Effector memory CD8-positive, alpha-beta T cell (primary cell): ENCODE results near the gene MGRN1.

Experiments
- ATAC-seq: fragments of 150-1000 bp; cut with Tn5 transposase; replicated peaks from 2 replicates; pipeline ENCODE4 v1.10.0; 2021; ENCODE audit warnings: mild to moderate bottlenecking, moderate library complexity
- DNase-seq, 3 experiments: peaks; one replicate each; pipeline ENCODE4 v3.0.0; 2021
- H3K27ac Mint-ChIP-seq, 2 donors: one replicate each; pipeline ENCODE4 v1.8.0; 2022; ENCODE audit warnings: mild to moderate bottlenecking in 2 of 2, mixed read lengths in 2 of 2, moderate library complexity in 2 of 2
- H3K27me3 Mint-ChIP-seq, 2 donors: one replicate each; pipeline ENCODE4 v1.8.0; 2022; ENCODE audit warnings: mixed read lengths in 2 of 2
- H3K36me3 Mint-ChIP-seq: one replicate; pipeline ENCODE4 v1.8.0; 2022; ENCODE audit warnings: mild to moderate bottlenecking, moderate library complexity, mixed read lengths; ENCODE audit not compliant: insufficient read depth
- H3K4me1 Mint-ChIP-seq, 2 donors: one replicate each; pipeline ENCODE4 v1.8.0; 2022; ENCODE audit warnings: low read depth in 2 of 2, mixed read lengths in 2 of 2
- H3K4me3 Mint-ChIP-seq, 2 donors: one replicate each; pipeline ENCODE4 v1.8.0; 2022; ENCODE audit warnings: mild to moderate bottlenecking in 2 of 2, mixed read lengths in 2 of 2, moderate library complexity in 2 of 2
- H3K9me3 Mint-ChIP-seq, 2 donors: one replicate each; pipeline ENCODE4 v1.8.0; 2022; ENCODE audit warnings: mixed read lengths in 2 of 2

The MGRN1 gene

DNA sequence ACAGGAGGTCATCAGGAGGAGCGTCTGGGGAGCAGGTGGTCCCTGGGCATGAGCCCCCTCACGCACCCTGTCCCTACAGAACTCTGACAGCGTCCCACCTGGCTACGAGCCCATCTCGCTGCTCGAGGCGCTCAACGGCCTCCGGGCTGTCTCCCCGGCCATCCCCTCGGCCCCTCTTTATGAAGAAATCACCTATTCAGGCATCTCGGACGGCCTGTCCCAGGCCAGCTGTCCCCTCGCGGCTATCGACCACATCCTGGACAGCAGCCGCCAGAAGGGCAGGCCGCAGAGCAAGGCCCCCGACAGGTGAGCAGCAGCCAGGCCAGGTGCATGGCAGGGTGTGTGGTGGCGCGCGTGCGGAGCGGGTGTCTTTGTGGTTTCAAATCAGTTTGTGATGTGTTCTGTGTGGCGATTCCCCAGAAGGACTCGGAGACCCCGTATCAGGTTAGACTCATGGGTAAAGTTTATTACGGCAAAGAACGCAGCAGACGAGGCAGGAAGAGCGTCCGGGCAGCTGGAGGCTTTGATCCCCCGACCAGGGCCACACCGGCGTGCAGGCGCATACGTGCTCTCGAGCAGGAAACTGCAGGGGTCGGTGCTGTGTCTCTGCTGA, 57.0 kb downstream of the MGRN1 start:
- H3K27me3 Mint-ChIP-seq = no peaks in the 10 kb centered on the region
- H3K4me3 Mint-ChIP-seq = no peak overlapping the region
- DNase-seq = no peak
- no peak for ATAC-seq
- H3K4me1 Mint-ChIP-seq = peaks cover 8 to 13% of the 10 kb centered on the region in 2 donors
- peaks cover 18% of the 10 kb centered on the region for H3K36me3 Mint-ChIP-seq
- no peaks in the 10 kb centered on the region for H3K9me3 Mint-ChIP-seq
- peak overlapping the region in 1 of 2 donors; percentile 77 for H3K27ac Mint-ChIP-seq

- Mint-ChIP-seq H3K27ac (peak overlapping the region in 1 of 2 donors; percentile 32), H3K4me3 (no peak overlapping the region), H3K27me3 (no peaks in the 10 kb centered on the region), H3K4me1 (peaks cover 3 to 8% of the 10 kb centered on the region in 2 donors), H3K9me3 (no peaks in the 10 kb centered on the region), H3K36me3 (peaks cover 13% of the 10 kb centered on the region)
- ATAC-seq = peak; percentile 16
- no peak for DNase-seq
These were observed 57.5 kb downstream of the MGRN1 start for GRCh38 chr16:4682084-4682591.

- DNase-seq (no peak), ATAC-seq (peak; percentile 40)
- H3K36me3 Mint-ChIP-seq = peaks cover 17% of the 10 kb centered on the region
- peaks cover 3 to 7% of the 10 kb centered on the region in 2 donors for H3K4me1 Mint-ChIP-seq
- no peak overlapping the region for H3K4me3 Mint-ChIP-seq
- no peaks in the 10 kb centered on the region for H3K9me3 Mint-ChIP-seq
- peak overlapping the region in 1 of 2 donors; percentile 46 for H3K27ac Mint-ChIP-seq
- H3K27me3 Mint-ChIP-seq = no peaks in the 10 kb centered on the region
These were observed 58.1 kb downstream of the MGRN1 start for GRCh38 chr16:4682616-4683254.

GRCh38 chr16:4683255-4684057, 58.8 kb downstream of the MGRN1 start:
- H3K4me3 Mint-ChIP-seq = no peak overlapping the region
- no peaks in the 10 kb centered on the region for H3K4me1 Mint-ChIP-seq
- peak overlapping the region in 1 of 2 donors; percentile 46 for H3K27ac Mint-ChIP-seq

GRCh38 chr16:4684058-4684715, 59.6 kb downstream of the MGRN1 start:
- Mint-ChIP-seq H3K4me3 (no peak overlapping the region), H3K27me3 (no peaks in the 10 kb centered on the region), H3K9me3 (no peaks in the 10 kb centered on the region), H3K36me3 (peaks cover 17% of the 10 kb centered on the region), H3K27ac (peak overlapping the region in 1 of 2 donors; percentile 29), H3K4me1 (no peaks in the 10 kb centered on the region)
- no peak for ATAC-seq
- no peak for DNase-seq

More at GRCh38 chr16:4683255-4684057, 58.8 kb downstream of the MGRN1 start:
- Mint-ChIP-seq H3K27me3 (no peaks in the 10 kb centered on the region), H3K9me3 (no peaks in the 10 kb centered on the region), H3K36me3 (peaks cover 17% of the 10 kb centered on the region)
- ATAC-seq = no peak
- no peak for DNase-seq

DNA sequence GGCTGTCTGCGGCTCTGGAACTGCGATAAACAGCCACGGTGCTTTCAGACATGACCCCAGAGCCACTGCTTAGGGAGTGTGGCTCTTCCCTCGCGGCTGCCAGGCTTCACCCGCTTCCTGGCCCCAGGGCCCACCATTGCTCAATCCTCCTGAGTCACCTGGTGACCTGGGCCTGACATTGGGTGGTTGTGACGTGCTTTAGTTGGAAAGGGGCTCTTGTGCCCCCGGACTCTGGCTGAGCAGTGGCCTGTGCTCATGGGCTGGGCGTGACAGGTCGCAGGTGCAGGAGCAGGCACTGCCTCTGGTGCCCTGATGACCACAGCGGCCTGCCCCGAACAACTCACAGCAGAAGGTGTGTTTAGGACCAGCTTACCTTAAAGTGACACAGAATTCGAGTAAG, 60.1 kb downstream of the MGRN1 start:
- peaks cover 20% of the 10 kb centered on the region for H3K36me3 Mint-ChIP-seq
- DNase-seq (no peak), ATAC-seq (no peak)
- H3K4me3 Mint-ChIP-seq = no peak overlapping the region
- H3K9me3 Mint-ChIP-seq = no peaks in the 10 kb centered on the region
- no peaks in the 10 kb centered on the region for H3K4me1 Mint-ChIP-seq
- peak overlapping the region in 1 of 2 donors; percentile 29 for H3K27ac Mint-ChIP-seq
- no peaks in the 10 kb centered on the region for H3K27me3 Mint-ChIP-seq

DNA sequence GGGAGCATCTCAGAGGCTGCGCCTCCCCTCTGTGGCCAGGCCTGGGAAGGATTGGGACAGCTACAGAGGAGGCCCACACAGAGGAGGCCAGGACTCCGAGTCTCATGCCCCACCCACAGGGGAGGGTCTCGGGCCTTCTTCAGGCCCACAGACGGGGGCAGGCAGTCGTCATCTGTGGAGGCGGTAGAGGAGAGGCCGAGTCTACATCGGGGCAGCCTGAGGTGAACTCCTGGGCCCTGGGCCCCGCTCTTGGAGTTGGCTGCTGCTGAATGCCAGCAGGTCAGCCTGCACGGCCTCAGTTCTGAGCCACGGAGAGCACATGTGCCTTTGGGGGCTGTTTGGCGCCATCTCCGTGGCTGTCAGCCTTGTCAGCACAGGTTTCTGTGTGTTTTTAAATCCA, 60.7 kb downstream of the MGRN1 start:
- ATAC-seq = no peak
- H3K4me3 Mint-ChIP-seq = no peak overlapping the region
- no peaks in the 10 kb centered on the region for H3K27me3 Mint-ChIP-seq
- no peaks in the 10 kb centered on the region for H3K9me3 Mint-ChIP-seq
- no peaks in the 10 kb centered on the region for H3K4me1 Mint-ChIP-seq
- H3K27ac Mint-ChIP-seq = peak overlapping the region in 1 of 2 donors; percentile 29
- DNase-seq = no peak
- peaks cover 23% of the 10 kb centered on the region for H3K36me3 Mint-ChIP-seq

GRCh38 chr16:4685776-4686496, 61.3 kb downstream of the MGRN1 start:
- Mint-ChIP-seq H3K9me3 (no peaks in the 10 kb centered on the region), H3K4me1 (no peaks in the 10 kb centered on the region), H3K27ac (no peak overlapping the region), H3K4me3 (no peak overlapping the region), H3K27me3 (no peaks in the 10 kb centered on the region), H3K36me3 (peaks cover 23% of the 10 kb centered on the region)
- DNase-seq (no peak), ATAC-seq (no peak)

- H3K27me3 Mint-ChIP-seq = no peaks in the 10 kb centered on the region
- H3K36me3 Mint-ChIP-seq = peaks cover 18% of the 10 kb centered on the region
- peaks cover 3 to 4% of the 10 kb centered on the region in 2 donors for H3K4me1 Mint-ChIP-seq
- H3K9me3 Mint-ChIP-seq = no peaks in the 10 kb centered on the region
- H3K27ac Mint-ChIP-seq = peak overlapping the region in 1 of 2 donors; percentile 22
- no peak for ATAC-seq
- no peak overlapping the region for H3K4me3 Mint-ChIP-seq
- DNase-seq = no peak
These were observed 62.0 kb downstream of the MGRN1 start for GRCh38 chr16:4686497-4687210.

DNA sequence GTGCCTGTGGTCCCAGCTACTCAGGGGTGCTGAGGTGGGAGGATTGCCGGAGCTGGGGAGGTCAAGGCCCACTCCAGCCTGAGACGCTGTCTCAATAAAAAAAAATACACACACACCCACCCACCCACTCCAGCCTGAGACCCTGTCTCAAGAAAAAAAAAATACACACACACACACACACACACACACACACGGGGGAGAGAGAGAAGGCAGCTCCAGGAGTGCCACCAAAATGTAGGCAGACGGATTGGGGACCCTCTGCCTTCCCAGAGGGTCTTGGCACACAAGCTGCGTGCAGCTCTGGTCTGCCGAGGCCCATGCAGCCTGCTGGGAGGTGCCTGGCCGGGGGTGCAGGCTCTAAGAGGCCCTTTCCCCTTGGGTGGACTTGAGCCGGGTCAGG, 62.8 kb downstream of the MGRN1 start:
- H3K4me1 Mint-ChIP-seq = peaks cover 6% of the 10 kb centered on the region in 2 donors
- no peak overlapping the region for H3K4me3 Mint-ChIP-seq
- peak overlapping the region; percentile 22 to 68 for H3K27ac Mint-ChIP-seq
- H3K36me3 Mint-ChIP-seq = peaks cover 17% of the 10 kb centered on the region
- ATAC-seq = no peak
- no peaks in the 10 kb centered on the region for H3K9me3 Mint-ChIP-seq
- H3K27me3 Mint-ChIP-seq = no peaks in the 10 kb centered on the region
- DNase-seq = no peak

- ATAC-seq (no peak), DNase-seq (no peak)
- no peak overlapping the region for H3K4me3 Mint-ChIP-seq
- peaks cover 9% of the 10 kb centered on the region in 2 donors for H3K4me1 Mint-ChIP-seq
- H3K9me3 Mint-ChIP-seq = no peaks in the 10 kb centered on the region
- H3K36me3 Mint-ChIP-seq = peaks cover 19% of the 10 kb centered on the region
- no peaks in the 10 kb centered on the region for H3K27me3 Mint-ChIP-seq
- peak overlapping the region in 1 of 2 donors; percentile 68 for H3K27ac Mint-ChIP-seq
These were observed 63.5 kb downstream of the MGRN1 start for GRCh38 chr16:4687946-4688673.

DNA sequence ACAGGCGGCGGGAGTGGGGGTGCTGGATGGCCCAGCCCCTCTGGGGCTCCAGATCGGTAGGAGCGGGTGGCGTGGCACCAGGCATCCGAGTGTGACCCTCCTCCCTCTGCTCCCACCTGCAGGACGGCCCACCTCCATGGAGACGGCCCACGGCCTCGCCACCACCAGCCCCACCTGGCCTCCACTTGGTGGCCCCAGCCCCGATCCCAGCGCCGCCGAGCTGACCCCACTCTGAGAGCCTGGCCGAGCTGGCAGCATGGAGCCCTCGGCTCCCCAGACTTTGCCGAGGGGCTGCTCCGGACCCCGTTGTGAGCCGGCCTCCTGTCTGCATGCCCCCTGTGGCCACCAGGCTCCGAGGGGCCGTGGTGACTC, 64.0 kb downstream of the MGRN1 start:
- H3K4me3 Mint-ChIP-seq = no peak overlapping the region
- no peak overlapping the region for H3K27ac Mint-ChIP-seq
- DNase-seq (no peak), ATAC-seq (no peak)
- H3K36me3 Mint-ChIP-seq = peaks cover 21% of the 10 kb centered on the region
- no peaks in the 10 kb centered on the region for H3K27me3 Mint-ChIP-seq
- peaks cover 9% of the 10 kb centered on the region in 2 donors for H3K4me1 Mint-ChIP-seq
- no peaks in the 10 kb centered on the region for H3K9me3 Mint-ChIP-seq
